GM21390 (cell line): Measurements from ENCODE around the gene ALDH3B1.

Experiments
- ATAC-seq: cut with Tn5 transposase; IDR thresholded peaks from one replicate; pipeline ENCODE4 v1.9.1; 2021; ENCODE audit not compliant: unreplicated experiment

ALDH3B1 gene

GRCh38 chr11:68012843-68013610 lies 2.9 kb downstream of the ALDH3B1 start:
- ATAC-seq = no peak

GRCh38 chr11:68013611-68014156 lies 3.6 kb downstream of the ALDH3B1 start:
- ATAC-seq = no peak

- ATAC-seq = no peak
Measured at GRCh38 chr11:68014157-68014946, 4.2 kb downstream of the ALDH3B1 start.

- ATAC-seq = no peak
Measured at GRCh38 chr11:68014947-68015447, 4.9 kb downstream of the ALDH3B1 start.

- ATAC-seq = no peak
Measured at GRCh38 chr11:68015467-68015866, 5.3 kb downstream of the ALDH3B1 start.

GRCh38 chr11:68016161-68016903 lies 6.2 kb downstream of the ALDH3B1 start:
- no peak for ATAC-seq

- ATAC-seq = no peak
Measured at GRCh38 chr11:68016904-68017817, 7.0 kb downstream of the ALDH3B1 start.

- no peak for ATAC-seq
Measured at GRCh38 chr11:68017980-68018729, 8.0 kb downstream of the ALDH3B1 start.

- ATAC-seq = no peak
Measured at GRCh38 chr11:68018730-68019190, 8.6 kb downstream of the ALDH3B1 start.

- ATAC-seq = no peak
Measured at GRCh38 chr11:68019486-68019885, 9.4 kb downstream of the ALDH3B1 start.

- ATAC-seq = no peak
Measured at GRCh38 chr11:68020575-68020974, 10.4 kb downstream of the ALDH3B1 start.

- no peak for ATAC-seq
Measured at GRCh38 chr11:68021167-68021787, 11.2 kb downstream of the ALDH3B1 start.

- ATAC-seq = no peak
Measured at GRCh38 chr11:68022531-68022930, 12.4 kb downstream of the ALDH3B1 start.

GRCh38 chr11:68024508-68024907 lies 14.4 kb downstream of the ALDH3B1 start:
- ATAC-seq = no peak

- ATAC-seq = no peak
Measured at GRCh38 chr11:68025047-68025446, 14.9 kb downstream of the ALDH3B1 start.

GRCh38 chr11:68026391-68027105 lies 16.4 kb downstream of the ALDH3B1 start:
- ATAC-seq = no peak

- no peak for ATAC-seq
Measured at GRCh38 chr11:68027667-68028066, 17.5 kb downstream of the ALDH3B1 start.
